HepG2 (cell line): ENCODE data around the gene CHN2.

ENCODE experiments used
- EP300 ChIP-seq, 3 experiments: sonication (generic) in 1 of 3; formaldehyde crosslinking in 1 of 3; IDR thresholded peaks; 2 replicates each; pipeline versions ENCODE4 v1.5.1 to v1.6.1; 2011 to 2020; ENCODE audit warnings: low read depth in 2 of 3, low read length in 2 of 3, borderline replicate concordance in 1 of 3, improper control_type of control experiment in 1 of 3, mild to moderate bottlenecking in 1 of 3, missing genetic modification reagents in 1 of 3, moderate library complexity in 1 of 3
- POLR2A ChIP-seq, 2 experiments: IDR thresholded peaks; 2 replicates each; pipeline ENCODE4 v1.6.1; 2011; ENCODE audit warnings: low read depth in 2 of 2, low read length in 2 of 2, mild to moderate bottlenecking in 1 of 2, moderate library complexity in 1 of 2; ENCODE audit not compliant: insufficient read depth in 1 of 2
- TF ChIP-seq, protein P1 (sequence below): fragments of 450-650 bp; IDR thresholded peaks from 2 replicates; pipeline ENCODE4 v1.6.1; 2016

DNA sequence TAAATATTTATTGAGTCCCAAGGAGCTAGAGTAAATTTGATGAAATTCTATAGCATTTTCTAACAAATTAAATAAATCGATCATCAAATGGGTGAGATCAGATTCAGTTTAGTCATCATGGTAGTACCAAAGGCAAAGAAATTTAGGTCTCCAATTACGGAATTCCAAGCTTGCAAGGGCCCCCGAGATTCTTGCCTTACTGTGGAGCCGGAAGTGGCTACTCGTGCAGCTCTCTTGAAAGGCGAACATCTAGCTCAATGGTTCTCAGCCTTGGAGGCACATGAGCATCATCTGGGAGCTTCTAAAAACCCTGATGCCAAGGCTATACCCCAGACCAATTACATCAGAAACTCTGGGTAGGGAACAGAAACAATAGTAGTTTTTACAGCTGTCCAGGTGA, 251.2 kb downstream of the CHN2 start:
- TF ChIP-seq POLR2A (IDR thresholded peaks at IDR 0.05; ENCODE audit: insufficient read depth in 1 of 2, low read depth in 2 of 2, low read length in 2 of 2) (no peak), EP300 (IDR thresholded peaks at IDR 0.05; ENCODE audit: low read depth in 2 of 2, low read length in 2 of 2) (no peak), EP300 (CRISPR knock-in tag; IDR thresholded peaks at IDR 0.05; ENCODE audit: borderline replicate concordance) (no peak)
- TF ChIP-seq, protein P1, sequence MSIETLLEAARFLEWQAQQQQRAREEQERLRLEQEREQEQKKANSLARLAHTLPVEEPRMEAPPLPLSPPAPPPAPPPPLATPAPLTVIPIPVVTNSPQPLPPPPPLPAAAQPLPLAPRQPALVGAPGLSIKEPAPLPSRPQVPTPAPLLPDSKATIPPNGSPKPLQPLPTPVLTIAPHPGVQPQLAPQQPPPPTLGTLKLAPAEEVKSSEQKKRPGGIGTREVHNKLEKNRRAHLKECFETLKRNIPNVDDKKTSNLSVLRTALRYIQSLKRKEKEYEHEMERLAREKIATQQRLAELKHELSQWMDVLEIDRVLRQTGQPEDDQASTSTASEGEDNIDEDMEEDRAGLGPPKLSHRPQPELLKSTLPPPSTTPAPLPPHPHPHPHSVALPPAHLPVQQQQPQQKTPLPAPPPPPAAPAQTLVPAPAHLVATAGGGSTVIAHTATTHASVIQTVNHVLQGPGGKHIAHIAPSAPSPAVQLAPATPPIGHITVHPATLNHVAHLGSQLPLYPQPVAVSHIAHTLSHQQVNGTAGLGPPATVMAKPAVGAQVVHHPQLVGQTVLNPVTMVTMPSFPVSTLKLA: no peak
